Lung (tissue), 12 donors: ENCODE results near the gene AKAP13. TPM values are rescaled to one million over a fixed set of nuclear protein-coding genes. Genes with fewer than 3 reads are reported as not detected.

Experiments
- ATAC-seq: fragments of 200-7000 bp; cut with Tn5 transposase; one replicate; pipeline ENCODE4 v1.9.1; 2020; ENCODE audit warnings: moderate number of reproducible peaks; ENCODE audit not compliant: insufficient read depth, low FRiP score
- DNase-seq, 3 donors: peaks; one replicate each; pipeline ENCODE4 v3.0.0-alpha.2; 2013 to 2017
- H3K27ac ChIP-seq, 2 donors: one replicate each; pipeline ENCODE4 v1.5.1; 2013; ENCODE audit warnings: mild to moderate bottlenecking in 2 of 2, moderate library complexity in 2 of 2, control low read depth in 1 of 2, inconsistent platforms in 1 of 2, low read depth in 1 of 2, low read length in 1 of 2
- H3K27me3 ChIP-seq, 3 donors: one replicate each; pipeline ENCODE4 v1.5.1; 2013; ENCODE audit warnings: low read length in 2 of 3; ENCODE audit not compliant: control insufficient read depth in 3 of 3, insufficient read depth in 3 of 3
- H3K36me3 ChIP-seq, 4 donors: one replicate each; pipeline ENCODE4 v1.5.1; 2013; ENCODE audit warnings: low read length in 4 of 4, mild to moderate bottlenecking in 1 of 4, moderate library complexity in 1 of 4; ENCODE audit not compliant: control insufficient read depth in 4 of 4, insufficient read depth in 4 of 4
- H3K4me1 ChIP-seq, 5 donors: one replicate each; pipeline ENCODE4 v1.5.1; 2013; ENCODE audit warnings: low read length in 5 of 5, mild to moderate bottlenecking in 2 of 5, moderate library complexity in 1 of 5; ENCODE audit not compliant: control insufficient read depth in 5 of 5, insufficient read depth in 5 of 5
- H3K4me3 ChIP-seq: one replicate; pipeline ENCODE4 v1.5.1; 2013; ENCODE audit warnings: mild to moderate bottlenecking, control low read depth, moderate library complexity
- H3K9ac ChIP-seq, 2 donors: one replicate each; pipeline ENCODE4 v1.5.1; 2013; ENCODE audit warnings: low read length in 2 of 2, control low read depth in 1 of 2; ENCODE audit not compliant: insufficient read depth in 1 of 2
- H3K9me3 ChIP-seq, 4 donors: one replicate each; pipeline ENCODE4 v1.5.1; 2013; ENCODE audit warnings: low read length in 3 of 4, mild to moderate bottlenecking in 1 of 4, moderate library complexity in 1 of 4; ENCODE audit not compliant: control insufficient read depth in 4 of 4, insufficient read depth in 3 of 4
- WGBS, 2 donors: extraction: QIAGEN DNeasy Blood & Tissue Kit; methylation state at CpG; one replicate each; pipeline ENCODE4 v1.1.7; 2013; 5-methylcytosine and 5-hydroxymethylcytosine counted together
- polyA plus RNA-seq, 2 donors: library from polyadenylated mRNA; stranded (reverse); fragments of 200-250 nt; gene quantifications; one replicate each; pipeline ENCODE4 v1.2.1, GENCODE V29; 2013
- total RNA-seq, 2 donors: library from RNA; depleted of rRNA in 1 of 2; stranded (reverse); fragments of >200 nt in 1 of 2; gene quantifications; one replicate each; pipeline ENCODE4 v1.2.1, GENCODE V29; 2014 to 2021
- TF ChIP-seq, protein P1 (sequence below): IDR thresholded peaks from 2 replicates; pipeline ENCODE4 v1.5.1; 2012; ENCODE audit warnings: mild to moderate bottlenecking; ENCODE audit errors: control extremely low read depth, extremely low read depth
- donor health status: control.
- donor health status: control.
- donor health status: Bipolar disorder and iron deficiency.
- donor health status: healthy.
- donor health status: DM: yes; HTN: yes; CAD: no.

The AKAP13 gene
- total and polyA plus RNA-seq, 4 donors, result 102 to 1,115 (median 259) TPM

DNA sequence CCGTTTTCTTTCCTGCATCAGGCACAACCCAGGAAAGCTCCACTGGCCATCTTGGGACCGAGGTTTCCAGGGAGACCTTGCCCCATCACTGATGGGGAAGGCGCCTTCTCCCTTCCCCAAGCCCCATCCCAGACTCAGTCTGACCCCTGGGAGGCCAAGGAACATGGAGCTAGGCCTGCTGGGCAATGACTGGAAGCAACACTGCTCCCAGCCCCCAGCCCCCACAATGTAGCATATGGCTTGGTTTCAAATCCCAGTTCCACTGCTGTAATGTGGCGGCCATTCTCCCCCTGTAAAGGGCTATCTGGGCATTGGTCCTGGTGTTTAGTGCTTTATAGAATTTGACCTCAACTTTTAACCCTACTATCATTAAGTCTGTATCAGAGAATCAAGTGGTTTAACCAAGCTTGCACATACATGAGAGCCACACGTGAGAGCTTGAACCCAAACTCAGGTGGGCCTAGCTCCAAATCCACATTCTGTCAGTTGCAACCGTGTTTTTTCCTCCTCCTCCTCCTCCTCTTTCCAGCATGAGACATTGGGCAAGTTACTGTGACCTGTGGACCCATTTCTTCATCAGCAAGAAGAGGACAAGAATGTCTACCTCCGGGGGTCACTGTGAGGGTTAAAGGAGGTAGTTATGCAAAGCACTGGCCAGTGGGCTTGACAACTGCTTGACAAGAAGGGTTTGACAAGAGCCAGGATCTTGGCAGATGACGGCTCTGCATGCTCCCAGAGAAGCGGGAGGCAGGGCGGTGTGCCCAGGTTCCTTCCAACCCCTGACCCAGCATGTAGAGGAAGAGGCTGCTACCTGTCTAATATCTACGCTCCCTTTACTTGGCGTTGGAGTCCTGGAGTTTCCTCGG lies 376.9 kb downstream of the AKAP13 start:
- DNase-seq, result no peak
- Histone ChIP-seq H3K9me3 (no peaks in the 10 kb centered on the region), H3K4me1 (peaks cover 2 to 19% (median 7%) of the 10 kb centered on the region in 5 donors), H3K4me3 (no peak overlapping the region), H3K36me3 (peaks cover 0 to 5% (median 2%) of the 10 kb centered on the region in 4 donors), H3K27ac (no peak overlapping the region), H3K9ac (no peak overlapping the region), H3K27me3 (no peaks in the 10 kb centered on the region)
- no peak for ATAC-seq
- WGBS, 2 donors, result 83 to 90% methylated on average over 13 of the region's 13 CpGs
- TF ChIP-seq, protein P1, sequence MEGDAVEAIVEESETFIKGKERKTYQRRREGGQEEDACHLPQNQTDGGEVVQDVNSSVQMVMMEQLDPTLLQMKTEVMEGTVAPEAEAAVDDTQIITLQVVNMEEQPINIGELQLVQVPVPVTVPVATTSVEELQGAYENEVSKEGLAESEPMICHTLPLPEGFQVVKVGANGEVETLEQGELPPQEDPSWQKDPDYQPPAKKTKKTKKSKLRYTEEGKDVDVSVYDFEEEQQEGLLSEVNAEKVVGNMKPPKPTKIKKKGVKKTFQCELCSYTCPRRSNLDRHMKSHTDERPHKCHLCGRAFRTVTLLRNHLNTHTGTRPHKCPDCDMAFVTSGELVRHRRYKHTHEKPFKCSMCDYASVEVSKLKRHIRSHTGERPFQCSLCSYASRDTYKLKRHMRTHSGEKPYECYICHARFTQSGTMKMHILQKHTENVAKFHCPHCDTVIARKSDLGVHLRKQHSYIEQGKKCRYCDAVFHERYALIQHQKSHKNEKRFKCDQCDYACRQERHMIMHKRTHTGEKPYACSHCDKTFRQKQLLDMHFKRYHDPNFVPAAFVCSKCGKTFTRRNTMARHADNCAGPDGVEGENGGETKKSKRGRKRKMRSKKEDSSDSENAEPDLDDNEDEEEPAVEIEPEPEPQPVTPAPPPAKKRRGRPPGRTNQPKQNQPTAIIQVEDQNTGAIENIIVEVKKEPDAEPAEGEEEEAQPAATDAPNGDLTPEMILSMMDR, result no peak

DNA sequence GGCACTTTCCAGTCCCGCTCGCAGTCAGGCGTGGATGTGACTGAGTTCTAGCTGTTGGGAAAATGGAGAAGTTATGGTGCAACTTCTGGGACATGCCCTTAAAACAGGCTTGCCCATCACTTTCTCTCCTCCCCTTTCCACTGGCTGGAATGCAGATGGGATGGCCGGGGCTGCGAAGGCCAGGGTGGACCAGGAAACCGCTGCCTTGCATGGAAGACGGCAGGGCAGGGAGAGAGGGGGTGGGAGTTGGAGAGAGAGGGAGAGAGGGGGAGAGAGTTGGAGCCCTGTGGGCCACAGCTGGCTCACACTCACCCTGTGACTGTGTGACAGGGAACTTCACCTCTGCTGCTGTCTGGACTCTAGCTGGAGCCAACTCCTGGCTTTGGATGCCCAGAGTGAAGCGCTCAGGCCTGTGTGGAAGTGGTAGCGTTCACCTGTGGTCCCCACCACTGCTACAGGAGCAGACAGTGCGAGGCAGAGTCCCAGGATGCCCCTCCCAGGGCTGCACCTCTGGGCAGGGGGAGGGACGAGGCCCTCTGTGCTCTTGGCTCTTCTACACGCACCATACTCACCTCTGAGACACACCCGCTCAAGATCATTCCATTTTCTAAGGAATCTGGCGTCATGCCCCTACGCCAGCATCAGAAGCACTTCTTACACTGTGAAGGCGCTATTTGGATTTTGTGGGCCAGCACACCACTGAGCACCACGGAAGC lies 377.7 kb downstream of the AKAP13 start:
- WGBS, 2 donors, result 91 to 92% methylated on average over 17 of the region's 17 CpGs
- no peak for ATAC-seq
- H3K27me3 ChIP-seq, result no peaks in the 10 kb centered on the region
- no peaks in the 10 kb centered on the region for H3K9me3 ChIP-seq
- peaks cover 0 to 5% (median 4%) of the 10 kb centered on the region in 4 donors for H3K36me3 ChIP-seq
- TF ChIP-seq, protein P1, result no peak
- DNase-seq, result no peak
- no peak overlapping the region for H3K4me3 ChIP-seq
- H3K27ac ChIP-seq, result peak overlapping the region in 1 of 2 donors; percentile 19
- H3K4me1 ChIP-seq, result peaks cover 4 to 21% (median 8%) of the 10 kb centered on the region in 5 donors
- no peak overlapping the region for H3K9ac ChIP-seq

DNA sequence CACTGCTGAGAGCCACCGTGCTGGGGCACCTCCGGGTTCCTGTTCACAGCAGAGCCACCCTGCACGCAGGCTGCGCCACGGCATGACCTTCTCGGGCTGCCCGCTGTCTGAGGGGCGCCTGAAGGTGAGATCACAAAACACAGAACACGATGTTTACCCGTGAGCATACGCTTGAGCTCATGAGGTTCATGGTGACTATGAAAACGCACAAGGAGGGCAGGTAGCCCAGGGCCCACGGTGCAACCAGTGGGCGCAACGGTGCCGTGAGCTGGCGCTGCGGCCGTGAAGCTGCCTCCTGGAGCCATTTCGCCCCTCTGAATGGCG lies 378.2 kb downstream of the AKAP13 start:
- TF ChIP-seq, protein P1, result no peak
- ATAC-seq (no peak), DNase-seq (no peak)
- Histone ChIP-seq H3K9me3 (no peaks in the 10 kb centered on the region), H3K36me3 (peaks cover 0 to 5% (median 4%) of the 10 kb centered on the region in 4 donors), H3K27ac (no peak overlapping the region), H3K4me3 (no peak overlapping the region), H3K9ac (no peak overlapping the region), H3K4me1 (peaks cover 5 to 26% (median 8%) of the 10 kb centered on the region in 5 donors), H3K27me3 (no peaks in the 10 kb centered on the region)
- WGBS, 2 donors, result 97 to 98% methylated on average over 21 of the region's 21 CpGs
